ENCODE results near the gene ARID3B.
"Not testable (repeated sequence)": the region's sequence is repeated elsewhere in the genome, so short reads cannot be mapped to it uniquely, and the experiment has no call there.

Gene ARID3B
- total RNA-seq: 53.3 reads per million, percentile 70 among the genes with 10 or more reads in this experiment

GRCh38 chr15:74540761-74541493 is at the start of gene ARID3B:
ARID3B (plus strand) TSS chr15:74541220; CDS start chr15:74543937, 2,717 bp downstream.
- peak; percentile 92 for DNase-seq

DNA sequence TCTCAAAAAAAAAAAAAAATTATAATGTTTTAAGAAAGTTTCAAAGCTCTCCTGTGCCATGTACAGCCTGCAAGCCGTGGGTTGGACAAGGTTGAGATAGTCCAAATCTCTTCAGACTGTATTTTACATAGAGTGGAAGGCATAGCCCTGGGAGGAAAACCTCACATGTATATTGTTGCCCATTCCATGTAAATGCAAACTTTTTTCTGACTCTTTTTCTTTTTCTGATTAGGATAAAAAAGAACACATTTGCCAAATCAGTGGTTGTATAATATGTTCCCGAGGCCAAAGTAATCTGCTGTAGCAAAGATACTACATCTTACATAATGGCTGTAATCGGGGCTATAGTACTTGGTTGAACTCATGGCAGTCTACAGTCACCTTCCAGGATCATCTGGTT is 44.4 kb upstream of the ARID3B start:
- DNase-seq: no peak

DNA sequence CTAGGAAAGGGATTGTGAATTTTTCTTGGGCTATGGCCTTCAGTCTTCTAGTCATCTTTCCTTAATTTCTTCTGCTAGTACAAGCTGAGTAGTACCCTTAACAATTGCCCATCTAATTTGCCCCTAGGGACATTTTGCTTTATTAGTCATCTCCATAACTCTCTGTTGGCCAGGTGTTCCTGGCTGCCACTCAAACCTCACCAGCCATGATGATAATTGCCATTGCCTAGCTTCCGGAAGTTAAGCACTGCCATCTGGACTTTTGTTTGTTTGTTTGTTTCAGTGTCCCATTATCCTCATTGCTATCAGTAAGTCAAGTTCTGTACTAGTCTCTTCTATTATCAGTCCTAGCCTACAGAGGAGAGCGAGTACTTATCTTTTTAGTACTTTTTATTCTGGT is 43.4 kb upstream of the ARID3B start:
- no peak for DNase-seq

- no peak for DNase-seq
Measured at GRCh38 chr15:74499366-74499765, 41.7 kb upstream of the ARID3B start.

DNA sequence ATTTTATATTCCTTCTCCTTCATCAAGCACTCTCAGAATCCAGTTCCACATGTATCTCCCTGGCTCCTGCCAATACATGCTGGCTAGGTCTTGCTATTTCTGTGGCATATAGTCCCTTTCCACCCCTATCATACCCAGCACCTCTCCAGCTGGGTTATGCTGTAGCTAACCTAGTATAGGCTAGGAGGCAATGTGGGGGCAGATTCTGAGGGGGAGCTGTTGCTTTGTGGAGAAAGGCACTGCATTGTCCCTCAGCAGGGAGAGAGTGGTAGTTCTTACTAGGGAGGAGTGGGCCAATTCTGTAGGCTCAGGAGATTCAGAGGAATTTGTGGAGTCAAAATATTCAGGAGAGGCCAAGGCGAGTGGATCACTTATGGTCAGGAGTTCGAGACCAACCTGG is 40.6 kb upstream of the ARID3B start:
- no peak for DNase-seq

DNA sequence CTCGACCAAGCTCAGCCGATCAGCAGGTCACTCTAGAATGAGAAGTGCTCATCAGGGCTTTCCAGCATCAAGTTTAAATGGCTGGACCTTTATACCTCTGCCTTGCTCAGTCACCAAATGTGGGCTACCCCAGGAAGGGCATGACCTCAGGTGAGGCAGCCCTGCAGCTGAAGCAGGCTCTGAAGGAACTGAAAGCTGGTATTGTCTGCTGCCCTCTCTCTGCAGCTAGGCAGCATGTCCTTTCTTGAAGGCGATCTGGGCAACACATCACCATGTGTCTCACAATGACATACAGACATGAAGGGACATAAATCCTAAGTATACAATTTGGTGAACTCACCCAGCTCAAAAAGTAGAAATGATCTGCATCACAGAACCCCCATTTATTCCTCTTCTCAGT is 38.7 kb upstream of the ARID3B start:
- DNase-seq: no peak

GRCh38 chr15:74504418-74504817 is 36.6 kb upstream of the ARID3B start:
- no peak for DNase-seq

DNA sequence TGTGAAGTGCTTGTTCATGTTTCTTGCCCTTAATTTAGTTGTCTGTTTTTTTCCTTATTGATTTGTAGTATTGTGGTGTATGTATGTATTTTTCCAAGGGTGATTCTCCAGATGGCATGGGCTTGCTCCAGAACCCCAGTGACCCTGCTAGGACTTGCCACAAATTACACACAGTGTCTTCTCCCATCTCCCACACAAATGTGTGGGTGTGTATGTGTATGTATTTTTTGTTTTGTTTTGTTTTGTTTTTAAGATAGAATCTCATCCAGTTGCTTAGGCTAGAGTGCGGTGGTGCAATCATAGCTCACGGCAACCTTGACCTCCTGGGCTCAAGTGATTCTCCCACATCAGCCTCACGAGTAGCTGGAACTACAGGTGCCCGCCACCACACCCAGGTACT is 36.2 kb upstream of the ARID3B start:
- no peak for DNase-seq

DNA sequence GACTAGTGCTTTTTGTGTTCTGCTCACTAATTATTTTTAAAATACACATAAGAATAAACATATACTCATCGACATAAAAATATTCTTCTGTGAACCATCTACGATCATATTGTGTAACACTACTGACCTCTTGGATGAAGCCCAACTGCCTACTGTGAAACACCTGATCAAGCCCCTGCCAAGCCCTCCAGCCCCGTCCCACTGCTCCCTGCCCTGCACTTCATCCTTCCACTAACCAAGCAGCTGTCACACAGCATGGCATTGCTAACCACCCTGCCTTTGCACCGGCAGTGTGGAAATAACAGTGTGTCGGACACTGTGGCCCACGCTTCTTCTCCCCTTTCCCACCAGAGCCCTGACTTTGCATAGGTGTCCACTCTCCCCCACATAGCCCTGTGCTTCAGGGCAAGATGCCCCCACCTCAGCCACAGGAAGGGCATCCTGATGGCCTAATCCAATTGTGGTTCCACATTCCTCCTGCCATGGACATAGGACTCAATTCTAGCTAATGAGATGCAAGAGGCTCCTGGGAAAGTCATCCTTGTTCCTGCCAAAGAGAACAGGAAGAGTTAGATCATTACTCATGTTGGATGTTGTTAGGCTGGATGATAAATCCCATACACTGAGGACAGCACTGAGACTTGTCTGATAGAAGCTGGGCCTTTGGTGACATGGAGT is 35.0 kb upstream of the ARID3B start:
- DNase-seq: no peak

- no peak for DNase-seq
Measured at GRCh38 chr15:74506515-74506840, 34.5 kb upstream of the ARID3B start.

DNA sequence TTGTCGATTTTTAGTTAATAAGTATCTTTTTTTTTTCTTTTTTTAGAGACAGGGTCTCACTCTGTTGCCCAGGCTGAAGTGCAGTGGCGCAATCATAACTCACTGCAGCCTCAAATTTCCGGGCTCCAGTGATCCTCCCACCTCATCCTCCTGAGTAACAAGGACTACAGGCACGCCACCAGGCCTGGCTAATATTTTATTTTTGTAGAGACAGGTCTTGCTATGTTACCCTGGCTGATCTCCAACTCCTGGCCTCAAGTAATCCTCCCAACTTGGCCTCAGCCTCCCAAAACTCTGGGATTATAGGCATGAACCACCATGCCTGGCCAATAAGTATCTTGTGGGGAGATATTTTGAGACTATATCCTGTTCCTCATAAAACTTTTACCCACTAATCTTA is 29.4 kb upstream of the ARID3B start:
- no peak for DNase-seq

- DNase-seq: not testable (repeated sequence)
Measured at GRCh38 chr15:74514059-74514458, 27.0 kb upstream of the ARID3B start.

DNA sequence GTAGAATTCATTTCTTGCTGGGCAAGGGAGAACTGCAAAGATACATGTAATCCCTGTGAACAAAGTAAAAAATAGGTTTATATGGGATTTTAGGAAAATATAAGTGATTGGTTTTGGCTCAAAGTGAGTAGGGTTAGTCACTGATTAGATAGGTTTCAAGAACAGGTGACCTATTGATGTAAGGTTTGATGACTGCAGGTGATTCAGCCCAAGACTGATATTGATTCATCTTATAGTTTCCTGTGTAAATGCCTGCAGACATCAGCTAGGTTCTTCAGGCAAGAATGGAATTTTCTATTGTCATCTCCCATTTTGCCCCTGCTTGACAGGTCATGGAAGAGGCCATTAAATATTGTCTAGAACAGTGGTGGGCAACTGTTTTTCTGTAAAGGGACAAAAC is 23.9 kb upstream of the ARID3B start:
- no peak for DNase-seq

DNA sequence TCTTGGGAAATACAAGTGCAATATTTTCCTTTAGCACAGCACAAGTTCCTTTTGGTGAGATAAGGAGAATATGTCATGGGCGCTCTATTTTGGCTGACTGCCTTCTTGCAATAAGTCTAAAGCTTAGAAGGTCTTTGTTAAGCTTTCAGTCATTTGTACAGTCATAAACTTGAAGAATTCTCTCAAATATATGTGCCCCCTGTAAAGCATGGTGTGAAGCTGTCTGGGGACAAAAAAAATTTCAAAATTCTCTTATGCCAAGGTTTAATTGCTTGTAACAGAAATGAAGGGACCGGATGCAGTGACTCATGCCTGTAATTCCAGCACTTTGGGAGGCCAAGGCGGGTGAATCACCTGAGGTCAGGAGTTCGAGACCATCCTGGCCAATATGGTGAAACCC is 21.7 kb upstream of the ARID3B start:
- no peak for DNase-seq

DNA sequence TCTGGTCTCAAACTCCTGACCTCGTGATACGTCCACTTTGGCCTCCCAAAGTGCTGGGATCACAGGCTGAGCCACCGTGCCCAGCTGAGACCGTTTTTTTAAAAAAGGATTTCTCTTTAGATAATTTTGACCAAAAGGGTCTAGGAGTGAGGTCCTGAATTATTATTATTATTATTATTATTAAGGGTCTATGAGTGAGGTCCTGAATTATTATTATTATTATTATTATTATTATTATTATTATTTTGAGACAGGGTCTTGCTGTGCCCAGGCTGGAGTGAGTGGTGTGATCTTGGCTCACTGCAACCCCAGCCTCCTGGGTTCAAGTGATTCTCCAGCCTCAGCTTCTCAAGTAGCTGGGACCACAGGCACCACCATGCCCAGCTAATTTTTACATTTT is 20.6 kb upstream of the ARID3B start:
- DNase-seq: no peak

- DNase-seq: no peak
Measured at GRCh38 chr15:74523982-74524381, 17.0 kb upstream of the ARID3B start.

- DNase-seq: no peak
Measured at GRCh38 chr15:74525309-74525708, 15.7 kb upstream of the ARID3B start.

DNA sequence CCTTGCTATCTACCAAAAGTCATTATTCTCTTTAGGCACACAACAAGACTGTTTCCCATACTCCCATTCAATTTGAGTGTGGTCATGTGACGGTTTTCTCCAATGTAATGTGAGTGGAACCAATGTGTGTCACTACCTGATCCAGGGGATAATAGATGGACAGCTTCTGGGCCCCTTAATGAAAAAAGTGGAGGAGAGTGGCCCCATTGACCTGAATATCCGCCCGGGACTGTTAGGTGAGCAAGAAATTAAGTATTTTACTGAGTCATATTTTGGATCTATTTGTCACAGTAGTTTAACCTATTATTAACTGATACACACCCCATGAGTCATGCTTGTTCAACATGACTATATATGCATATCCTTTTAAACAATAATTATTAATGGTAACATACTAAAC is 15.1 kb upstream of the ARID3B start:
- no peak for DNase-seq

DNA sequence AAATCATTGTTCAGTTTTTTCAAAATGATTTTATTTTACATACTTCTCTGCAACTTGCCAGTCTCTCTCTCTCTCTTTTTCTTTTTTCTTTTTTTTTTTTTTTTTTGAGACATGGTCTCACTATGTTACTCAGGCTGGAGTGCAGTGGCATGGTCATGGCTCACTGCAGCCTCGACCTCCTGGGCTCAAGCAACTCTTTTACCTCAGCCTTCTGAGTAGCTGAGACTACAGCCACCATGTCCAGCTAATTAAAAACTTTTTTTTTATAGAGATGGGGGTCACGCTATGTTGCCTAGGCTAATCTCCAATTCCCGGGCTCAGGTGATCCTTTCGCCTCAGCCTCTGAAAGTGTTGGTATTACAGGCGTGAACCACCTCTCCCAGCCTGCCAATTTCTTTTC is 12.1 kb upstream of the ARID3B start:
- no peak for DNase-seq

GRCh38 chr15:74529921-74530320 is 11.1 kb upstream of the ARID3B start:
- no peak for DNase-seq

DNA sequence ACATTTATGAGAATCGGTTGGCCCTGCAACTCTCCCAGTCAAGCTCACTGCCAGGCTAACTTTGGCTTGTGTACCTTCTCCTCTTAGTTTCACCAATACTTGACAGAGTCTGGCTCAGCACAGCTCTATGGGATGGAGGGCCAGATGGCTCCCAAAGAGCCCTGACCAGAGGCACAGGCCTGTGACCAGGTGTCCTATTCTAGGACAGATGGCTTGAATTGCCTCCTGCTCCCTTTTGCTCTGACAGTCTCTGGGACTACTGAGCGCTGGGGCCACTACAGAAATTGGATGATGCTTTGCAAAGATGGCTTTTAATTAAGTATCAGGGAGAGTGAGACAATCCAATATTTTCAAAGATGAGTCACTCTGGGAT is 10.3 kb upstream of the ARID3B start:
- DNase-seq: no peak

GRCh38 chr15:74531144-74531811 is 9.7 kb upstream of the ARID3B start:
- DNase-seq: no peak

- no peak for DNase-seq
Measured at GRCh38 chr15:74535388-74536084, 5.5 kb upstream of the ARID3B start.

GRCh38 chr15:74537736-74538135 is 3.3 kb upstream of the ARID3B start:
- no peak for DNase-seq

Data from effector CD4-positive, alpha-beta T cell (primary cell).